GM12878 (cell line): ENCODE measurements around the gene TNRC18. TPM values are rescaled to one million over a fixed set of nuclear protein-coding genes. Genes with fewer than 3 reads are reported as not detected.

Experiments used
- ATAC-seq: fragments of 200-7000 bp; cut with Tn5 transposase; 3 replicates; pipeline ENCODE4 v1.9.1; 2020; ENCODE audit warnings: mild to moderate bottlenecking, moderate library complexity
- BruUV-seq: library from RNA; stranded (reverse); fragments of 400-500 nt; replicated peaks from 2 replicates; lab custom pipeline; 2021; lab: Mats Ljungman, UMichigan
- CTCF ChIA-PET: fragments of 300-600 bp; sonication (Branson Sonifier 250); formaldehyde crosslinking; extraction: SDS; loops from one replicate; lab custom pipeline; 2021; ENCODE audit warnings: inconsistent platforms; lab: Yijun Ruan, JAX
- POLR2A ChIA-PET: fragments of 350-600 bp; formaldehyde crosslinking; extraction: SDS; loops from one replicate; lab custom pipeline; 2021; ENCODE audit warnings: inconsistent platforms; lab: Charles Lee
- RAD21 ChIA-PET: fragments of 300-600 bp; sonication (Branson Sonifier 250); formaldehyde crosslinking; loops from one replicate; lab custom pipeline; 2023; ENCODE audit warnings: antibody characterized with exemption; ENCODE audit not compliant: unreplicated experiment; lab: Charles Lee
- SMC1A ChIA-PET: fragments of 300-600 bp; sonication (Branson Sonifier 250); formaldehyde crosslinking; loops from one replicate; lab custom pipeline; 2023; ENCODE audit not compliant: unreplicated experiment, uncharacterized antibody; lab: Charles Lee
- DNase-seq: peaks from one replicate; pipeline ENCODE4 v3.0.0-alpha.2; 2011; ENCODE audit warnings: low read depth, low spot score
- FAIRE-seq: peaks from 3 replicates; lab custom pipeline; 2011; peaks lifted over from hg19 to GRCh38; lab: Jason Lieb, UNC
- H2AFZ ChIP-seq: 2 replicates; pipeline ENCODE4 v1.6.0; 2011; ENCODE audit warnings: low read depth, low read length, control low read depth; ENCODE audit not compliant: control insufficient read depth
- H3K27ac ChIP-seq: 2 replicates; pipeline ENCODE4 v1.5.1; 2011; ENCODE audit warnings: control low read depth; ENCODE audit not compliant: control insufficient read depth, insufficient read depth
- H3K27me3 ChIP-seq, 2 experiments: replicated peaks in 1 of 2; 2 replicates each; pipeline versions ENCODE4 v1.6.0 to v1.6.1; 2011; ENCODE audit warnings: low read length in 1 of 2; ENCODE audit not compliant: control insufficient read depth in 2 of 2, insufficient read depth in 2 of 2
- H3K36me3 ChIP-seq, 2 experiments: 2 replicates each; pipeline ENCODE4 v1.5.1; 2011; ENCODE audit warnings: low read length in 1 of 2; ENCODE audit not compliant: control insufficient read depth in 2 of 2, insufficient read depth in 2 of 2
- H3K4me1 ChIP-seq: 2 replicates; pipeline ENCODE4 v1.6.1; 2011; ENCODE audit warnings: mild to moderate bottlenecking, low read length, moderate library complexity, mixed read lengths; ENCODE audit not compliant: control insufficient read depth, insufficient read depth
- H3K4me2 ChIP-seq: 2 replicates; pipeline ENCODE4 v1.6.0; 2011; ENCODE audit warnings: control low read depth; ENCODE audit not compliant: control insufficient read depth, insufficient read depth
- H3K4me3 ChIP-seq: fragments of 200-600 bp; sonication (generic); 2 replicates; pipeline ENCODE4 v1.5.1; 2016
- H3K79me2 ChIP-seq: 2 replicates; pipeline ENCODE4 v1.6.0; 2011; ENCODE audit warnings: low read length; ENCODE audit not compliant: control insufficient read depth, insufficient read depth
- H3K9ac ChIP-seq: 2 replicates; pipeline ENCODE4 v1.8.0; 2011; ENCODE audit warnings: low read length, control low read depth, mixed read lengths; ENCODE audit not compliant: control insufficient read depth, insufficient read depth
- H3K9me3 ChIP-seq: replicated peaks from 3 replicates; pipeline ENCODE4 v1.5.1; 2011; ENCODE audit warnings: mild to moderate bottlenecking, low read length; ENCODE audit not compliant: control insufficient read depth, insufficient read depth
- H4K20me1 ChIP-seq: 2 replicates; pipeline ENCODE4 v1.6.0; 2011; ENCODE audit not compliant: control insufficient read depth, insufficient read depth
- BCL11A ChIP-seq: IDR thresholded peaks from 2 replicates; pipeline ENCODE4 v1.6.1; 2011; ENCODE audit warnings: low read depth, low read length
- EGR1 ChIP-seq, 2 experiments: IDR thresholded peaks; 1 replicate in 1 of 2; 2 replicates in 1 of 2; pipeline ENCODE4 v1.6.1; 2011 to 2012; ENCODE audit warnings: low read depth in 2 of 2, low read length in 2 of 2, borderline replicate concordance in 1 of 2, mild to moderate bottlenecking in 1 of 2, moderate library complexity in 1 of 2
- EZH2 ChIP-seq: IDR thresholded peaks from 2 replicates; pipeline ENCODE4 v1.6.1; 2012; ENCODE audit warnings: low read depth, mild to moderate bottlenecking, control low read depth, inconsistent platforms, low read length, borderline replicate concordance; ENCODE audit not compliant: control insufficient read depth
- GABPA ChIP-seq: IDR thresholded peaks from 2 replicates; pipeline ENCODE4 v1.6.1; 2014; ENCODE audit warnings: antibody characterized with exemption, low read depth, mild to moderate bottlenecking, inconsistent platforms
- HDGF ChIP-seq: fragments of 450-650 bp; IDR thresholded peaks from 2 replicates; pipeline ENCODE4 v1.6.1; 2016; ENCODE audit warnings: antibody characterized with exemption
- KDM1A ChIP-seq: fragments of 200-600 bp; sonication (generic); IDR thresholded peaks from 2 replicates; pipeline ENCODE4 v1.6.1; 2016; ENCODE audit warnings: borderline replicate concordance
- POLR2AphosphoS2 ChIP-seq: IDR thresholded peaks from 2 replicates; pipeline ENCODE4 v1.6.1; 2011; ENCODE audit warnings: low read depth, mild to moderate bottlenecking, low read length, improper control_type of control experiment, moderate library complexity
- POLR2AphosphoS5 ChIP-seq: IDR thresholded peaks from 2 replicates; pipeline ENCODE4 v1.6.1; 2011; ENCODE audit warnings: mild to moderate bottlenecking, low read length, inconsistent platforms
- RELA ChIP-seq: fragments of 450-650 bp; IDR thresholded peaks from 2 replicates; pipeline ENCODE4 v1.8.0; 2014; ENCODE audit warnings: borderline replicate concordance; ENCODE audit not compliant: partially characterized antibody
- SP1 ChIP-seq: IDR thresholded peaks from one replicate; pipeline ENCODE4 v1.6.1; 2011; ENCODE audit warnings: low read depth, low read length
- SRF ChIP-seq, 2 experiments: IDR thresholded peaks; 2 replicates each; pipeline ENCODE4 v1.6.1; 2011; ENCODE audit warnings: low read depth in 2 of 2, low read length in 2 of 2, mild to moderate bottlenecking in 1 of 2, moderate library complexity in 1 of 2
- ZNF384 ChIP-seq: IDR thresholded peaks from 2 replicates; pipeline ENCODE4 v1.6.1; 2012; ENCODE audit warnings: low read depth, mild to moderate bottlenecking, low read length, improper control_type of control experiment, borderline replicate concordance
- WGBS: methylation state at CpG from one replicate; pipeline ENCODE4 v1.1.6; 2016; ENCODE audit warnings: low lambda C conversion rate; ENCODE audit not compliant: insufficient replicate concordance, insufficient coverage; ENCODE audit errors: missing lambda C conversion rate; 5-methylcytosine and 5-hydroxymethylcytosine counted together
- in situ Hi-C: fragments of 300-500 bp; cut with MboI; formaldehyde crosslinking; loops from 9 replicates; pipeline ENCODE4 v1.14.3; 2018; ENCODE audit warnings: mixed read lengths
- intact Hi-C: fragments of 100-400 bp; cut with micrococcal nuclease; formaldehyde crosslinking; loops from one replicate; pipeline ENCODE4 v1.14.2; 2022; ENCODE audit not compliant: unreplicated experiment
- polyA plus RNA-seq, 11 experiments: library from polyadenylated mRNA; depleted of rRNA in 4 of 11; unstranded in 6 of 11; stranded (reverse) in 5 of 11; fragments of >200 nt; fragmentation: Nextera tagmentation in 4 of 11; fragmentation: Illumina TruSeq in 1 of 11; extraction: Ambion mirVana in 4 of 11; extraction: Trizol in 1 of 11; gene quantifications; 1 replicate in 1 of 11; 2 replicates in 10 of 11; pipeline versions ENCODE4 v1.2.1 to v1.2.3, GENCODE V29; 2011 to 2016; ENCODE audit warnings: inconsistent platforms in 2 of 11, missing spikeins in 2 of 11, low read depth in 1 of 11
- total RNA-seq, 4 experiments: library from RNA; depleted of rRNA in 3 of 4; stranded (reverse); fragments of >200 nt in 3 of 4; fragmentation: Illumina TruSeq in 1 of 4; extraction: Trizol in 1 of 4; gene quantifications; 2 replicates each; pipeline versions ENCODE4 v1.2.1 to v1.2.3, GENCODE V29; 2013 to 2021
- TF ChIP-seq, protein P1 (sequence below): IDR thresholded peaks from 2 replicates; pipeline ENCODE4 v1.6.1; 2012; ENCODE audit warnings: mild to moderate bottlenecking, low read depth, low read length
- TF ChIP-seq, protein P2 (sequence below): IDR thresholded peaks from 2 replicates; pipeline ENCODE4 v1.6.1; 2011; ENCODE audit warnings: low read depth, mild to moderate bottlenecking, low read length, moderate library complexity, borderline replicate concordance; ENCODE audit errors: extremely low read depth

The TNRC18 gene
- total and polyA plus RNA-seq, 10 of the 15 experiments (the other 5 are each of a cell fraction or from before 2014, with no cell fraction given): 0.02 to 31.7 (median 5.4) TPM

- TF ChIP-seq EZH2: no peak
- no peak for TF ChIP-seq ZNF384
- no peak for TF ChIP-seq RELA
Measured at GRCh38 chr7:5414916-5415315, 8.7 kb downstream of the TNRC18 start (continued).

- Histone ChIP-seq H3K9me3 (no peaks in the 10 kb centered on the region), H3K4me2 (no peak overlapping the region), H3K27ac (no peak overlapping the region), H3K4me1 (no peaks in the 10 kb centered on the region), H2AFZ (no peak overlapping the region), H3K4me3 (no peak overlapping the region), H3K79me2 (no peaks in the 10 kb centered on the region), H3K36me3 (no peaks in the 10 kb centered on the region), H3K9ac (no peak overlapping the region), H4K20me1 (no peaks in the 10 kb centered on the region), H3K27me3 (peaks cover 9 to 10% of the 10 kb centered on the region in 2 experiments)
- WGBS: 57% methylated on average over 6 of the region's 6 CpGs
- ATAC-seq (no peak), FAIRE-seq (no peak), DNase-seq (no peak)
- ChIA-PET RAD21 (no interaction called here), CTCF (no interaction called here), POLR2A (interaction anchor here (0.6 kb wide), 2 partner anchors 35 to 783 kb away, joined by 3 to 5 read pairs; no protein-coding TSS in a partner anchor), SMC1A (no interaction called here)
- intact Hi-C loops: no loop called here
- in situ Hi-C loops: no loop called here
- BruUV-seq: no TSS peak
- TF ChIP-seq SRF (IDR thresholded peaks at IDR 0.05; ENCODE audit: low read depth in 2 of 2, low read length in 2 of 2): no peak
- TF ChIP-seq POLR2AphosphoS5: no peak
- TF ChIP-seq BCL11A: no peak
- TF ChIP-seq SP1: no peak
- TF ChIP-seq, protein P1, sequence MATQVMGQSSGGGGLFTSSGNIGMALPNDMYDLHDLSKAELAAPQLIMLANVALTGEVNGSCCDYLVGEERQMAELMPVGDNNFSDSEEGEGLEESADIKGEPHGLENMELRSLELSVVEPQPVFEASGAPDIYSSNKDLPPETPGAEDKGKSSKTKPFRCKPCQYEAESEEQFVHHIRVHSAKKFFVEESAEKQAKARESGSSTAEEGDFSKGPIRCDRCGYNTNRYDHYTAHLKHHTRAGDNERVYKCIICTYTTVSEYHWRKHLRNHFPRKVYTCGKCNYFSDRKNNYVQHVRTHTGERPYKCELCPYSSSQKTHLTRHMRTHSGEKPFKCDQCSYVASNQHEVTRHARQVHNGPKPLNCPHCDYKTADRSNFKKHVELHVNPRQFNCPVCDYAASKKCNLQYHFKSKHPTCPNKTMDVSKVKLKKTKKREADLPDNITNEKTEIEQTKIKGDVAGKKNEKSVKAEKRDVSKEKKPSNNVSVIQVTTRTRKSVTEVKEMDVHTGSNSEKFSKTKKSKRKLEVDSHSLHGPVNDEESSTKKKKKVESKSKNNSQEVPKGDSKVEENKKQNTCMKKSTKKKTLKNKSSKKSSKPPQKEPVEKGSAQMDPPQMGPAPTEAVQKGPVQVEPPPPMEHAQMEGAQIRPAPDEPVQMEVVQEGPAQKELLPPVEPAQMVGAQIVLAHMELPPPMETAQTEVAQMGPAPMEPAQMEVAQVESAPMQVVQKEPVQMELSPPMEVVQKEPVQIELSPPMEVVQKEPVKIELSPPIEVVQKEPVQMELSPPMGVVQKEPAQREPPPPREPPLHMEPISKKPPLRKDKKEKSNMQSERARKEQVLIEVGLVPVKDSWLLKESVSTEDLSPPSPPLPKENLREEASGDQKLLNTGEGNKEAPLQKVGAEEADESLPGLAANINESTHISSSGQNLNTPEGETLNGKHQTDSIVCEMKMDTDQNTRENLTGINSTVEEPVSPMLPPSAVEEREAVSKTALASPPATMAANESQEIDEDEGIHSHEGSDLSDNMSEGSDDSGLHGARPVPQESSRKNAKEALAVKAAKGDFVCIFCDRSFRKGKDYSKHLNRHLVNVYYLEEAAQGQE: no peak
- TF ChIP-seq, protein P2, sequence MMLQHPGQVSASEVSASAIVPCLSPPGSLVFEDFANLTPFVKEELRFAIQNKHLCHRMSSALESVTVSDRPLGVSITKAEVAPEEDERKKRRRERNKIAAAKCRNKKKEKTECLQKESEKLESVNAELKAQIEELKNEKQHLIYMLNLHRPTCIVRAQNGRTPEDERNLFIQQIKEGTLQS: no peak
- TF ChIP-seq KDM1A: no peak
- TF ChIP-seq HDGF: no peak
- no peak for TF ChIP-seq POLR2AphosphoS2
- no peak for TF ChIP-seq GABPA
- TF ChIP-seq EGR1 (IDR thresholded peaks at IDR 0.05; ENCODE audit: borderline replicate concordance in 1 of 2, low read depth in 2 of 2, low read length in 2 of 2): no peak
Measured at GRCh38 chr7:5413449-5413786, 10.2 kb downstream of the TNRC18 start.
